B cell (primary cell): ENCODE data around the gene TMIE. TPM values are rescaled to one million over a fixed set of nuclear protein-coding genes. Genes with fewer than 3 reads are reported as not detected.

Experiments
- ATAC-seq: fragments of 200-7000 bp; cut with Tn5 transposase; one replicate; pipeline ENCODE4 v1.10.0; 2021; ENCODE audit warnings: low read depth, mild to moderate bottlenecking, moderate number of reproducible peaks, moderate library complexity
- CTCF ChIA-PET: fragments of 350-600 bp; sonication (Branson Sonifier 250); formaldehyde crosslinking; loops from one replicate; lab custom pipeline; 2021; ENCODE audit warnings: antibody characterized with exemption, inconsistent platforms; lab: Charles Lee
- POLR2A ChIA-PET: fragments of 350-600 bp; sonication (Branson Sonifier 250); formaldehyde crosslinking; loops from one replicate; lab custom pipeline; 2021; ENCODE audit warnings: antibody characterized with exemption; lab: Charles Lee
- DNase-seq: peaks from one replicate; pipeline ENCODE4 v3.0.0; 2013
- H2AFZ ChIP-seq: 2 replicates; pipeline ENCODE4 v1.6.1; 2012; ENCODE audit warnings: mild to moderate bottlenecking, low read depth, low read length; ENCODE audit not compliant: insufficient read depth, poor library complexity, severe bottlenecking
- H3K27ac ChIP-seq, 2 donors: 1 replicate in 1 of 2; 2 replicates in 1 of 2; pipeline ENCODE4 v1.5.1; 2012 to 2013; ENCODE audit warnings: low read length in 2 of 2, mild to moderate bottlenecking in 2 of 2, moderate library complexity in 1 of 2
- H3K27me3 ChIP-seq, 4 experiments: fragments of 200-600 bp in 1 of 4; sonication (generic) in 1 of 4; replicated peaks in 1 of 4; 1 replicate in 2 of 4; 2 replicates in 2 of 4; pipeline versions ENCODE4 v1.6.1 to v1.7.0; 2013 to 2016; ENCODE audit warnings: low read length in 3 of 4, mild to moderate bottlenecking in 2 of 4, mixed read lengths in 1 of 4, moderate library complexity in 1 of 4; ENCODE audit not compliant: insufficient read depth in 4 of 4, control insufficient read depth in 3 of 4; ENCODE audit errors: control extremely low read depth in 1 of 4
- H3K36me3 ChIP-seq, 2 experiments: replicated peaks in 1 of 2; 1 replicate in 1 of 2; 2 replicates in 1 of 2; pipeline versions ENCODE4 v1.6.1 to v1.7.1; 2013; ENCODE audit warnings: low read length in 1 of 2; ENCODE audit not compliant: insufficient read depth in 2 of 2, control insufficient read depth in 1 of 2; ENCODE audit errors: control extremely low read depth in 1 of 2, extremely low read depth in 1 of 2
- H3K4me1 ChIP-seq, 2 donors: fragments of 200-600 bp in 1 of 2; sonication (generic) in 1 of 2; 1 replicate in 1 of 2; 2 replicates in 1 of 2; pipeline versions ENCODE4 v1.5.1 to v1.6.1; 2013 to 2017; ENCODE audit warnings: low read length in 2 of 2; ENCODE audit not compliant: control insufficient read depth in 2 of 2, insufficient read depth in 2 of 2
- H3K4me2 ChIP-seq: replicated peaks from 2 replicates; pipeline ENCODE3; 2012; ENCODE audit warnings: mild to moderate bottlenecking, low read depth, low read length; ENCODE audit not compliant: poor library complexity, severe bottlenecking
- H3K4me3 ChIP-seq, 5 experiments: fragments of 200-600 bp in 1 of 5; sonication (generic) in 1 of 5; 1 replicate in 3 of 5; 2 replicates in 2 of 5; pipeline versions ENCODE4 v1.5.1 to v1.7.0; 2011 to 2016; ENCODE audit warnings: low read length in 4 of 5, mild to moderate bottlenecking in 4 of 5, low read depth in 2 of 5, control low read depth in 1 of 5, moderate library complexity in 1 of 5; ENCODE audit not compliant: insufficient read depth in 1 of 5; ENCODE audit errors: control extremely low read depth in 1 of 5, extremely low read depth in 1 of 5
- H3K79me2 ChIP-seq: fragments of 200-600 bp; sonication (generic); one replicate; pipeline ENCODE4 v1.6.0; 2016; ENCODE audit warnings: low read length; ENCODE audit not compliant: control insufficient read depth, insufficient read depth
- H3K9ac ChIP-seq: fragments of 200-600 bp; sonication (generic); 2 replicates; pipeline ENCODE4 v1.6.1; 2017; ENCODE audit warnings: mild to moderate bottlenecking, low read length, moderate library complexity
- H3K9me3 ChIP-seq, 3 donors: one replicate each; pipeline versions ENCODE4 v1.6.1 to v1.7.1; 2013; ENCODE audit warnings: low read length in 2 of 3; ENCODE audit not compliant: control insufficient read depth in 2 of 3, insufficient read depth in 1 of 3; ENCODE audit errors: control extremely low read depth in 1 of 3
- H4K20me1 ChIP-seq: 2 replicates; pipeline ENCODE4 v1.6.0; 2012; ENCODE audit warnings: mild to moderate bottlenecking, low read length; ENCODE audit not compliant: insufficient read depth, control insufficient read depth, poor library complexity, severe bottlenecking
- H3K27ac Mint-ChIP-seq: one replicate; pipeline ENCODE4 v1.8.0; 2021; ENCODE audit warnings: mixed read lengths
- H3K27me3 Mint-ChIP-seq: one replicate; pipeline ENCODE4 v1.8.0; 2021; ENCODE audit warnings: mixed read lengths
- H3K4me1 Mint-ChIP-seq: one replicate; pipeline ENCODE4 v1.8.0; 2021; ENCODE audit warnings: mixed read lengths
- H3K4me3 Mint-ChIP-seq: one replicate; pipeline ENCODE4 v1.8.0; 2021; ENCODE audit warnings: mixed read lengths
- H3K9me3 Mint-ChIP-seq: one replicate; pipeline ENCODE4 v1.8.0; 2022; ENCODE audit warnings: mixed read lengths; ENCODE audit not compliant: insufficient read depth
- CTCF ChIP-seq: fragments of 200-600 bp; IDR thresholded peaks from one replicate; pipeline ENCODE4 v1.8.0; 2022; ENCODE audit warnings: antibody characterized with exemption, mild to moderate bottlenecking
- EZH2 ChIP-seq: IDR thresholded peaks from 2 replicates; pipeline ENCODE4 v1.6.1; 2012; ENCODE audit warnings: borderline replicate concordance, low read depth, mild to moderate bottlenecking, moderate library complexity, low read length; ENCODE audit not compliant: insufficient read depth, poor library complexity, severe bottlenecking
- WGBS: methylation state at CpG from one replicate; pipeline ENCODE4 v1.1.5; 2013; ENCODE audit warnings: missing lambda C conversion rate; ENCODE audit not compliant: insufficient coverage; 5-methylcytosine and 5-hydroxymethylcytosine counted together
- intact Hi-C: fragments of 100-400 bp; cut with micrococcal nuclease; formaldehyde crosslinking; loops from one replicate; pipeline ENCODE4 v1.10.0; 2022
- polyA plus RNA-seq: library from polyadenylated mRNA; depleted of rRNA; stranded (reverse); fragments of >200 nt; gene quantifications from 2 replicates; pipeline ENCODE4 v1.2.3, GENCODE V29; 2012
- total RNA-seq, 2 donors: library from RNA; stranded (reverse); fragments of 120-200 nt in 1 of 2; gene quantifications; 1 replicate in 1 of 2; 2 replicates in 1 of 2; pipeline versions ENCODE4 v1.2.3 to v1.2.4, GENCODE V29; 2013 to 2022

TMIE gene
- total and polyA plus RNA-seq, 2 donors (not counting 1 experiment from before 2014, with no cell fraction given), result not detected

GRCh38 chr3:46725621-46726314, 24.6 kb downstream of the TMIE start:
- Histone ChIP-seq H3K4me2 (no peak overlapping the region), H3K9me3 (no peaks in the 10 kb centered on the region), H3K4me1 (no peaks in the 10 kb centered on the region), H3K27ac (no peak overlapping the region), H3K79me2 (no peaks in the 10 kb centered on the region), H2AFZ (no peak overlapping the region), H4K20me1 (no peaks in the 10 kb centered on the region), H3K4me3 (no peak overlapping the region), H3K27me3 (peaks cover 0 to 3% (median 2%) of the 10 kb centered on the region in 4 experiments), H3K9ac (no peak overlapping the region), H3K36me3 (no peaks in the 10 kb centered on the region)
- ChIA-PET POLR2A (no interaction called here), CTCF (no interaction called here)
- Mint-ChIP-seq H3K9me3 (no peaks in the 10 kb centered on the region), H3K4me1 (no peaks in the 10 kb centered on the region), H3K27ac (no peak overlapping the region), H3K4me3 (no peak overlapping the region), H3K27me3 (peaks cover 18% of the 10 kb centered on the region)
- intact Hi-C loops, result no loop called here
- no peak for DNase-seq
- WGBS, result 100% methylated on average over 2 of the region's 6 CpGs
- no peak for TF ChIP-seq CTCF
- TF ChIP-seq EZH2, result no peak
- no peak for ATAC-seq

- H3K9me3 Mint-ChIP-seq, result no peaks in the 10 kb centered on the region
- CTCF ChIA-PET, result no interaction called here
- Histone ChIP-seq H2AFZ (no peak overlapping the region), H3K4me1 (no peaks in the 10 kb centered on the region), H3K79me2 (no peaks in the 10 kb centered on the region), H3K27ac (no peak overlapping the region), H3K4me3 (no peak overlapping the region), H3K4me2 (no peak overlapping the region), H3K9me3 (no peaks in the 10 kb centered on the region), H4K20me1 (no peaks in the 10 kb centered on the region), H3K36me3 (no peaks in the 10 kb centered on the region), H3K9ac (no peak overlapping the region), H3K27me3 (peaks cover 0 to 3% (median 2%) of the 10 kb centered on the region in 4 experiments)
- POLR2A ChIA-PET, result no interaction called here
- H3K27me3 Mint-ChIP-seq, result peaks cover 25% of the 10 kb centered on the region
- H3K27ac Mint-ChIP-seq, result no peak overlapping the region
- H3K4me1 Mint-ChIP-seq, result no peaks in the 10 kb centered on the region
- ATAC-seq (no peak), DNase-seq (no peak)
- TF ChIP-seq EZH2 (no peak), CTCF (no peak)
- no peak overlapping the region for H3K4me3 Mint-ChIP-seq
- intact Hi-C loops, result no loop called here
- no CpG with 5 or more reads among the region's 4 CpGs for WGBS
Observed at GRCh38 chr3:46729038-46729437, 27.8 kb downstream of the TMIE start.
